ENCODE results near the gene QRICH2.
"Not testable (repeated sequence)": the region's sequence is repeated elsewhere in the genome, so short reads cannot be mapped to it uniquely, and the experiment has no call there.

QRICH2 gene

GRCh38 chr17:76353599-76354316, 45.7 kb upstream of the QRICH2 start, which contains the start of gene PRPSAP1:
Gene PRPSAP1, minus strand, starts transcription at chr17:76353916. Its CDS starts 213 bp downstream, at chr17:76353703.
- H3K27me3 Mint-ChIP-seq (ENCODE audit: low read depth, poor library complexity), result peaks cover 9% of the 10 kb centered on the region
- H3K4me3 Mint-ChIP-seq, result peak within 1 kb of the TSS; percentile 90

GRCh38 chr17:76353004-76353598, 45.0 kb upstream of the QRICH2 start:
- H3K27ac Mint-ChIP-seq, result peak overlapping the region; percentile 37
- H3K36me3 Mint-ChIP-seq (ENCODE audit: low read depth), result peaks cover 15% of the 10 kb centered on the region
- peak; percentile 50 for DNase-seq
- H3K4me3 Mint-ChIP-seq, result peak overlapping the region; percentile 90
- peaks cover 9% of the 10 kb centered on the region for H3K27me3 Mint-ChIP-seq (ENCODE audit: low read depth, poor library complexity)
- peaks cover 29% of the 10 kb centered on the region for H3K4me1 Mint-ChIP-seq
- no peaks in the 10 kb centered on the region for H3K9me3 Mint-ChIP-seq
- no peak for TF ChIP-seq CTCF (IDR thresholded peaks at IDR 0.05)

More at GRCh38 chr17:76353599-76354316, 45.7 kb upstream of the QRICH2 start, which contains the start of gene PRPSAP1:
- H3K9me3 Mint-ChIP-seq, result no peaks in the 10 kb centered on the region
- peaks cover 29% of the 10 kb centered on the region for H3K4me1 Mint-ChIP-seq
- H3K27ac Mint-ChIP-seq, result peak within 1 kb of the TSS; percentile 100
- TF ChIP-seq CTCF (IDR thresholded peaks at IDR 0.05), result peak; percentile 27
- H3K36me3 Mint-ChIP-seq (ENCODE audit: low read depth), result peaks cover 15% of the 10 kb centered on the region
- DNase-seq, result peak; percentile 84

- DNase-seq, result no peak
- Mint-ChIP-seq H3K9me3 (no peaks in the 10 kb centered on the region), H3K27ac (peak overlapping the region; percentile 49), H3K4me1 (peaks cover 34% of the 10 kb centered on the region), H3K36me3 (ENCODE audit: low read depth) (peaks cover 29% of the 10 kb centered on the region), H3K4me3 (peak overlapping the region; percentile 90), H3K27me3 (ENCODE audit: low read depth, poor library complexity) (peaks cover 9% of the 10 kb centered on the region)
- TF ChIP-seq CTCF (IDR thresholded peaks at IDR 0.05), result no peak
Observed at GRCh38 chr17:76351526-76352071, 43.5 kb upstream of the QRICH2 start.

- TF ChIP-seq CTCF (IDR thresholded peaks at IDR 0.05), result no peak
- no peaks in the 10 kb centered on the region for H3K9me3 Mint-ChIP-seq
- peaks cover 9% of the 10 kb centered on the region for H3K27me3 Mint-ChIP-seq (ENCODE audit: low read depth, poor library complexity)
- no peak overlapping the region for H3K27ac Mint-ChIP-seq
- H3K4me1 Mint-ChIP-seq, result peaks cover 38% of the 10 kb centered on the region
- peaks cover 40% of the 10 kb centered on the region for H3K36me3 Mint-ChIP-seq (ENCODE audit: low read depth)
- H3K4me3 Mint-ChIP-seq, result no peak overlapping the region
- DNase-seq, result no peak
Observed at GRCh38 chr17:76350463-76350862, 42.4 kb upstream of the QRICH2 start.

- not testable (repeated sequence) for H3K9me3 Mint-ChIP-seq; H3K27me3 Mint-ChIP-seq (ENCODE audit: low read depth, poor library complexity); DNase-seq; H3K4me3 Mint-ChIP-seq
- Mint-ChIP-seq H3K27ac (peak overlapping the region; percentile 66), H3K4me1 (peaks cover 16% of the 10 kb centered on the region), H3K36me3 (ENCODE audit: low read depth) (peaks cover 55% of the 10 kb centered on the region)
Observed at GRCh38 chr17:76346936-76347335, 38.9 kb upstream of the QRICH2 start.

- Mint-ChIP-seq H3K4me3 (no peak overlapping the region), H3K4me1 (peaks cover 9% of the 10 kb centered on the region), H3K9me3 (no peaks in the 10 kb centered on the region), H3K36me3 (ENCODE audit: low read depth) (peaks cover 60% of the 10 kb centered on the region), H3K27me3 (ENCODE audit: low read depth, poor library complexity) (peaks cover 5% of the 10 kb centered on the region), H3K27ac (no peak overlapping the region)
- DNase-seq, result no peak
- TF ChIP-seq CTCF (IDR thresholded peaks at IDR 0.05), result no peak
Observed at GRCh38 chr17:76345377-76345974, 37.4 kb upstream of the QRICH2 start.
